GM19025 (cell line): ENCODE data around the gene ABCA3.
A peak's percentile ranks its signal among the peaks of the same experiment; 100 is the strongest.

ENCODE experiments used
- ATAC-seq: cut with Tn5 transposase; IDR thresholded peaks from one replicate; pipeline ENCODE4 v1.9.1; 2021; ENCODE audit warnings: mild to moderate bottlenecking, low read depth, moderate library complexity; ENCODE audit not compliant: unreplicated experiment

The ABCA3 gene

DNA sequence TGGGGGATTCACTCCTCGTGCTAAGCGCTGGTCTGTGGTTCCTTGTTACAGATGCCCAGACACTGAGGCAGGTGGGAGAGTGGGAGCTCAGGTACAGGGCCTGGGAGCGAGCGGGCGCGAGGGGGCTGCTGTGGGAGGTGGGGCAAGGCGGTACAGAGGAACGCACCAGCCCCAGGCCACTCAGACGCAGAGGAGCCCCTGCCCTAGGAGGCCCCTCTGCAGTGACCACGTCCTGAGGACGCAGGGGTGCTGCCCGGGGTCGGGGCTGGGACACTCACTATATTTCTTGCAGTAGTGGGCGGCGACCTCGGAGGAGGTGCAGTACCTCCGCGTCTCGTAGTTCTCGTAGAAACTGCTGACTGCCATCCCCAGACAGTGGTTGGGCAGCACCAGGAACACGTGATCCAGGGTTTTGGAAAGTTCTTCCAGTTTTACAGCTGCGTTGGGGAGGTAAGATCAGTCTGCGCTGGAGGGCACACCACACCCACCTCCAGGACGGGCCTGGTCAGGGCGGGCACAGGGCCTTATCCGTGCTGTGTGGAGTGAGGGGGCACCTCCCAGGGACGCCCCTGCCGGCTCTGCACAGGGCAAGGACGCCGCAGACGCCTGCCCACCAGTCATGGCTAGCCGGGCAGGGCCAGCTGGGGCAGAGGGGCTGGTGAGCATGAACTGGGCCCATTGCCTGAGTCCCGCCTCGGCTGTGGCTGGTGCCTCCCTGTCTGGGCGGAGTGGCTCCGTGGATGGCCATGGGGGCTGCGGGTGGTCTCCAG, 56.3 kb downstream of the ABCA3 start:
- no peak for ATAC-seq

DNA sequence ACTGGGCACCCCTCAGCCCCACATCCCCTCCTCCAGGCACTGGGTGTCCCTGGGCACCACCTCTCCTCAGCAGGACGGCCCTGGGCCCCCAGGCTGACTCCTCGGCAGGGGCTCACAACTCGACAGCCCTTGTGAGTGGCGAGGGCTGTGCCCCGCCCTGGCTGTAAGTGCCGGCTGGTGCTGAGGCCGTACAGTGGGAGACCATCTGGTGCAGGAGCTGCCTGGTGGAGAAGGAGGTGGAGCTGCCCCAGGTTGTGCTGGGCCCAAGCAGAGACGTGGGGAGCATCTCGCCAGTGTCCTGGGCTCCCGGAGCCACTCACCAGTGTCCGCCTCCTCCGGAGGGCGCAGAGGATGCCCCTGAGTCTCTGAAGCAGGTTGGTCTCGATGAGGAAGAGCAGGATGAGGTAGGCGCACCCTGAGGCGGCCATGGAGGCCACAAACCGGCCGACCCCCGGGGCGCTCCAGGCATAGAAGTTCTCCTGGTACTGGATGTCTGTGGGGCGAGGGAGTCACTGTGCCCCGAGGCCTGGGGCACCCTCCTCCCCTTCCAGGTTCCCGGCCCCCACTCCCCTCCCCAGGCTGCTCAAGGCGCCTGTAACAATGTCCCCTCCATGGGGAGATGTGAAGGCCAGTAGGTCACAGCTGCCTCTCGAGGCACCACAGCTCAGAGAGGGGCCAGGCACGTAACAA, 57.5 kb downstream of the ABCA3 start:
- no peak for ATAC-seq

DNA sequence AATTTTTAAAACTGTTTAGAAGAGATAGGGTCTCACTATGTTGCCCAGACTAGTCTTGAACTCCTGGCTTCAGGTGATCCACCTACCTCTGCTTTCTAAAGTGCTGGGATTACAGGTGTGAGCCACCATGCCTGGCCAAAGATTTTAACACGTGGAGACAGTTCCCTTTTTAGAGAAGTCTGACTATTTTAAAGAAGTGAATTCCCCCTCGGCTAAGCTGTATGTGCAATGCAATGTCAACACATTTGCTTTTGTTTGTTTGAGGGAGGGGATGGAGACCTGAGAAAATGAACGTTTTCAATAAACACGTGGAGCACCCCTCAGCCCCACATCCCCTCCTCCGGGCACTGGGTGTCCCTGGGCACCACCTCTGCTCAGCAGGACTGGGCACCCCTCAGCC, 58.3 kb downstream of the ABCA3 start:
- no peak for ATAC-seq

DNA sequence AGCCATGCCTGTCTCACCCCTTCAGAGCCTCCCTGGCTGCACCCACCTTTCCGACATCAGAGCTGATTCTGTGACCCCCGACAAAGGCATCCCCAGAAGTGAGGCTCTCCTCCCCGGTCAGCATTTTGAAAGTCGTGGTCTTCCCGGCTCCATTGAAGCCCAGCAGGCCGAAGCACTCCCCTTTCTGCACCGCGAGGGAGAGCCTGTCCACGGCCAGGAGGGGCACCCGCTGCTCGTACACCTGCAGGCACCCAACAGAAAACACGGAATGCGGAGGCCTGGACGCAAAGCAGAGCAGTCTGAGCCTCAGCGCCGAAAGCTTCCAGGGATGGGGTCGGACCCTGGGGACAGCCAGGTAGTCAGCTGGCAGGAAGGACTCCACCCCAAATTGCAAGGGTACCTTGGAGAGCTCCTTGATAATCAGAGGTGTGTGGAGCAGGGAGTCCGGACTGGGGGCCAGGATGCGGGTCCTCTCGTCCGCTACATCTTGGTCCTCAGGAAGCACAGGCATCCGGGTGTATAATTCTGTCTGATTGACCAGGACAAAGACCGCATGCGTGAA, 59.5 kb downstream of the ABCA3 start:
- no peak for ATAC-seq

DNA sequence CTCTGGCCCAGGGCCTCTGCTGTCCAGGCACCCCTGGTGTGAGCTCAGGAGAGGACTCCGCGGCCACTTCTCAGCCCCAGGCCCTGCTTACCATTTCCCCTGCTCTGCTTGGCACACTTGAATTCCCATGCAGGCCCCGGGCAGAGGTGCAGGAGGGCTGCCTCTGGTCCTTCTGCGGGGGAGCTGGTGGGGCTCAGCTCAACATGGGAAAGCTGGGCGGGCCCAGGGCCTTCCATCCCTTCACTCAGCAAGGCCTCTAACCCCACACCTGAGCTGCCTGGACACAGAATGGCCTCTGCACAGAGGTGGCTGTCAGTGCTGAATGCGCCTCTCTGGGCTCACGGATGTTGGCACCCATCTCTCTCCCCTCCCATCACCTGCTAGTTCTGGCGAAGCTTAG, 60.1 kb downstream of the ABCA3 start:
- ATAC-seq: no peak

DNA sequence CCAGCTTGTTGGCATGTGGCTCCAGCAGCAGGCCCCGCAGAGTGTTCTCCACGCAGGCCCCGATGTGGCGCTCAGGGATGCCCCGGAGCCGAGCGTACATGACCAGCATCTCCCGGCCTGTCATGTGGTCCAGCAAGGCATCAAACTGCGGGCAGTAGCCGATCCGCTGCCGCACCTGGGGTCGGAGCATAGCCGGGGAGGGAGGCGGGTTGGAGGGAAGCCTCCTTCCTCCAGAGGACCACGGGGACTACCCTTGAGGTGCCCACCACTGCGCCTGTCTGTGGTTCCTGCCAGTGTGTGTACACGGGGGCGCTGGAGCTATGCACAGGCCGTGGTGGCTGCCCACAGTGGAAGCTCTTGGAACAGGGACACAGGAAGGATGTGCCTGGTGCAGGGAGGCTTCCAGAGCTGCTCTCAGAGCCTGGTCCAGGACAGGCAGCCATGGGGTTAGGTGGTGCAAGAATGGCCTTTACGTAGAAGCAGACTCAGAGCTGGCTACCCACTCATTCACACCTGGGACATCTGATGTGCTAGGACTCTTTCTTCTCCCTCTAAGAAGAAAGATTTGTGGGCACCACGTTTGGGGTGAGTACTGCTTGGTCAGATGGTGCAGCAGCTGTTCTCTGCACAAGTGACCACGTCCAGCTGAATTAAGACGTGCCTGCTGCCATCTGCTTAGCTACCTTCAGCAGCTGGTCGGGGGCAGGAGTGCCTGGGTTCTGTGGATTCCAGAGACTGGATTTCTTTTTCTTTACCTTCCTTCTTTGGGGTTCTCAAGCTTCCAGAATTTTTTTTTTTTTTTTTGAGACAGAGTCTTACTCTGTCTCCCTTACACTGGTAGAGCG, 61.4 kb downstream of the ABCA3 start:
- no peak for ATAC-seq

DNA sequence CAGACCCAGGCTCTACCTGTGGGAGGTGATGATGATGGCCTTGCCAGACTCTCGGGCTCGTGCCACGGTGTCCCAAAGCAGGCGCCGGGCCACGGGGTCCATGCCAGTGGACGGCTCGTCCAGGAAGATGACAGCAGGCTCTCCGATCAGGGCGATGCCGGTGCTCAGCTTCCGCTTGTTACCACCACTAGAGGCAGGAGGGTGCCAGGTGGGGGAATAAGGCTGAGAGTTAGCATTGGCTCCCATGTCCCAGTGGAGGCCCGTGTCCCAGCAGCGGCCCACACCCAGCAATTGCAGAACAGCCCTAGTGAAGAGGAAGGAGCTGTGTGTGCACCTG, 62.3 kb downstream of the ABCA3 start:
- ATAC-seq: no peak

DNA sequence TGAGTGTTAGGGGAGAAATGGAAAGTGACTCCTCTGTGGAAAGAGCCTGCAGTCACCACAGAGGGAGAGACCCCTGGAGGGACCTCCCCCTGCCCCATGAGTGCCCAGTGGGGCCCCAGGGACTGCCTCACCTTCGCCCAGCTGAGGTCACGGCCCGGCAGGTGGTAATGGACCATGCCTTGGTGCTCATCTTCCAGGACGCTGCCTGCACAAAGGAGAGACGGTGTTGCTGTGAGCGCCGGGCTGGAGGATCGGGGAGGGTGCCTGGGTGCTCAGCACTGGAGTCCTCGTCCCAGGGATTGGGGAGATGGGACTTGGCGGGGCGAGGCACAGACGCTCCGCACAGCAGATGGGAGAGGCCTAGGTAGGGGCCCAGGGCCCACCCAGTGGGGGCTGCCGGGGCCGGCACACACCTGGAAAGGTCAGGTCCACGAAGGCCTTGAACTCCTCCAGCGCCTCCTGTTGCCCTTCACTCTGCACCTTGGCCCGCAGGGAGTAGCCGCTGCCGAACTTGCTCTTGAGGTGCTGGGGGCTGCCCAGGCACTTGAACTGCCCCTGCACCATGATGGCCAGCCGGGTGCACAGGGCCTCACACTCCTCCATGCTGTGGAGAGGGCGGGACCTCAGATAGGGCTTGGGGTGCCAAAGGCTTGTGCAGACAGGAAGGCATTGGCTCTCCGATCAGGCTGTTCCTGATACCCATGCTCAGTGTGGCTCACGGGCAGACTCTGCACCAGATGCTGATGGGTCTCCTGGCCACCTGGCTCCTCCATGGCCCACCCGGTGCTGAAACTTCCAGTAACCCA, 62.9 kb downstream of the ABCA3 start:
- no peak for ATAC-seq

DNA sequence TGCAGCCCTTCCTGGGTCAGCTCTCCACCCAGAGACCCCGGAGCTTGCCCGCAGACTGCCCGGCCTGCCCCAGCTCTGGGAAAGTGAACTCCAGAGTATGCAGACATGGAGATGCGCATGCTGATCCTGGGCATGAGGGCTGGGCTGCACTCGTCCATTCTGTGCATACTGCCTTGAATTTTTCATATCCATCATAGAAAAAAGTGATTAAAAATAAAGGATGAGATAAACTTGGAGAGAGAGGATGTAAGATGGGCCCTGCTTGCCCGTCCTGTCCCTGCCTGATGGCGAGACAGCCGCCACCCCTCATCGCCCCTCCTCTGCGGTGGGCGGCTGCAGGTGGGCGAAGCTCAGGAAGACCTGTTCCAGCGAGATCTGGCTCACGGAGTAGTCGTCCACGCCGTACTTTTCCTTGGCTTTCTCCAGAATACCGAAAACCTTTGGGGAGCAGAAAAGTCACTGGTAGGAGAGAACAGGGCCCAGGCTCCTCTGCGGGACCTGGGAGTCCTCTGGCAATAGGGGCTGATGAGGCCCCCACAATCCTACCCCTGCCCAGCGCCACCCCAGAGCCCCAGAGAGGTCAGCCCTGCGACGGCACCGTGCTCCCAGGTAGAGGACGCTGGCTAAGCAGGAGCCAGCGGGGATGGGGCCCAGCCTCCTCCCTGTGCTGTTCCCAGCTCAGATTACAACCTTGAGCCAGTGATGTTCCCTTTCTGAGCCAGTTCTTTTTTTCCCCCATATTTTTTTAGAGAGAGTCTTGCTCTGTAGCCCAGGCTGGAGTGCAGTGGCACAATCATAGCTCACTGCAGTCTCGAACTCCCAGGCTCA, 63.9 kb downstream of the ABCA3 start:
- ATAC-seq: no peak

DNA sequence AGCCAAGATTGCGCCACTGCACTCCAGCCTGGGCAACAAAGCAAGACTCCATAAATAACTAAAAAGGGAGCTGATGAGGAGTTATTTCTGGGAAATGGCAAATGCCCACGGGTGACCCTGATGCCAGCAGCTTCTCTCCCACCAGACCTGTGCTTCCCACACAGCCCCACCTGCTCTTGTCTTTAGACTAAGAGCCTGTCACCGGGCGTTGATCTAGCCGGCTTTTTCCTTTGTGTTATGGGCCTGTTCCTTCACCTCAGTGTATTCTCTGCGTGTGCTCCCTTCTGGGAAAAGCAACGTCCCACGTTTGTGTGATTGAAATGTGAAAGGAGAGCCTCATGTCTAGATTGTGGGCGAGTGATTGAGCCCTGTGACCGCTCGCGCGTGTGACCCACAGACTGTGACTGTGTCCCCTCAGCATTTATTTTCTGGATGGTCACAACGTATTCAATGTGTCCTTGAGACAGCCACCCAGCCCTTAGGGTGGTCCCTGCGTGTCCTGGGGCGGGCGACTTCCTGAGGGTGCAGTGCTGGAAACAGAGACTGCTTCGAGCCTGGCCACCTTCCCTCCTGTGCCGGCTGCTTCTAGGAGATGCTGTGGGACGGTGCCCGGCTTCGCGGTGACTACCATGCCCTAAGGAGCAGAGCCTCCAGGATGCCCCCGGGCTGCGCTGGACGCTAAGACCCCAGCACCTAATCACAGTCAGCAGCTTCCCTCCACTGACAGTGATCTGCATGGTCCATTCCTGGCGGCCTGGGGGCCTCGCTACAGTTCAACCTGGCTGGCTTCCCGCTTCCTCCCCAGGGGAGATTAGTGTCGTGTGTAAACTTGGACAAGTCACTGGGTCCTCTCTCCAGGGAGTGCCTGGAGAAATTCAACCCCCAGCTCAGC, 64.8 kb downstream of the ABCA3 start:
- no peak for ATAC-seq

DNA sequence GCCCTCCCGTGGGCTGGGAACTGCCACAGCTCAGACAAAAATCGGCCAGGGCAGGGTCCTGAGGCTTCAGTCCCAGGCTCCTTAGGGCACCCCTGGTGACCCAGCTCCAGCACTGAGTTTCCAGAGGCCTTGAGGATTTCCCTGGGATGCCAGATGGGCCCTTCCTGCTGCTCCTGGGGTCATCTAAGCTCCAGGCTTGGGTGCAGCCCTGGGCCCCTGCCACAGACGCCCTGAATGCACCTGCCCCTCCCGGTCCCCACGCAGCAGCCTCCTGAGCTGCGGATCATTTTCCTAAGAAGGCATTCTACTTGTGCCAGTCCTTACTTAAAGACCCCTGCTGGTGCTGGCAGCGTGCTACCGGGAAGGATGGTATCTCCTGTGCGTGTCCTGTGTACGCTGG, 66.6 kb downstream of the ABCA3 start:
- ATAC-seq: no peak

DNA sequence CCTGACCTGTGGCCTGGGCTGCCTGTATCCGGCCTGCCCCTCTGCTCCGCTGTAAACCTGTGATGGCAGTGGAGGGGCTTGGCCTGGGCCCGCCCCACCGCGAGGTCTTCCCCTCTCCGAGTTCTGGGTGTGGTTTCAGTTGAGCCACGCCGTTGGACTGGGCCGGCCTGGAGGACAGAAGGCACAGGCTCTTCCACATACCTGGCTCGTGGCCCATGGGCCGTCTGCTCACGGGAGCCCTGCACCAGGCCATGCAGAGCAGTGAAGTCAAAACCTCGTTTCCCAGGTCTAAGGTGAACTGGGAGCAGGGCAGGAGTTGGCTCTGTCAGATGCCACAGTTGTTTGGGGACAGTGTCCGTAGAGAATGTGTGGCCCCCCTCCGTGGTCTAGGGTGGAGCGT, 67.0 kb downstream of the ABCA3 start:
- no peak for ATAC-seq

DNA sequence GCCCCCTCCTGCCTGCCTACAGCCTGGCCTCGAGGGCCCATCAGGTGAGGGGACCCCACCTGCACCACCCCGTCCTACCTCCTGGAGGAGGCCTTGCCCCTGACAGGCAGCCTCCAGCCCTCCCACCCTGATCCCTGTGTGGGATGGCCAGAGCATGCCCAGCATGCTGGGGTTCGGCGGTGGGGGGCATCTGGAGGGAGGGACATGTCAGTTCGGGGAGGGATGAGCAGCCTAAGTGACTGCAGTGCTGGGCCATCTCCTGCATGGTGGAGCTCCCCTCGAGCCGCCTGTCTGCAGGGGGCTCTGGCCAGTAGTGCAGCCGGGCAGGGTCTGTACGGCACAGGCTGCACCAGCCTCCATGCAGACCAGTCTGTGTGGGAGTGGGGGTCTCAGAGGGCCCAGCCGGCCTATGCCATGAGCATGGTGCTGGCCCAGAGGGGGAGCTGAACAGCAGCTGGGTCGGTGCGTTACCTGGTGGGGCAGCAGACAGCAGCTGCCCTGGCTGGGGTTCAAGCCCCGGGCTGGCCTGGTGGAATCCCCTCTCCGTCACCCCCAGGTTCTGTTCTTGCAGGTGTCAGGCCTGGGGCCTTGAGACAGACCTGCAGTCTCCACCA, 68.6 kb downstream of the ABCA3 start:
- no peak for ATAC-seq

DNA sequence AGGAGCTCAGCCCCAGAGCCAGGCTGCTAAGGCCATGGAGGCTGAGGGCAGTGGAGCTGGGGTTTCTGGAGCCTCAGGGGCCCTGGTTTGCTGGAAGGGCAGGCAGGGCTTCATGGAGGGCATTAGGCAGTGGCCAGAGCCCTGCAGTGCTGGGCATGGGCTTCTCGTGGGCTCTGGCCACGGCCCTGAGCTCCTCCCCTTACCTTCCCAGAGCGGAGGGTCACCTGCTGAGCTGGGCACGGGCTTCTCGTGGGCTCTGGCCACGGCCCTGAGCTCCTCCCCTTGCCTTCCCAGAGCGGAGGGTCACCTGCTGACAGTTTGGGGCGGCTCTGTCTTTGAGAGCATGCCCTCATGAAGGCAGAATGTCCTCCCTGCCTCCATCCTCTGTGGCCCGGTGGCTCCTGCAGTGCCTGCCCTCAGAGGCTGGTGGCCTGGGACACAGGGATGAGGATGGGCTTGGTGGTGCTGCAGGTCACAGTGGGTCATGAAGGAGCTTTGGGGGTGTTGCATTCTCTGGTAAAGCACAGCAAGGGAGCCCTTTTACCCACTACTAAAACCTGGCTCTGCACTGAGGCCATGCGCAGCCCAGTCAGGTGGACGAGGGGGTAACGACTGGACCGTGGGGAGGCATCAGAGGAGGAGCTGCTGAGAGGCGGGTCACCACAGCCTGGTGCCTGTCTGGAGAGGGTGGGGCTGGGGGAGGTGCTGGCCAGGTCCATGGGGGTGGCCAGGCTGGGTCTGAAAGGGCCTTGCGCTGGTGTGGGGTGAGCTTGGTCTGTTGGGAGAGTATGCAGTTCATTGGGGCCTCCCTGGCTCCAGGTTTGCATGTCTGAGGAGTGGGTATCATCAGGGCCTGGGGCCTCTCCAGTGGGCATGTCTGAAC, 69.7 kb downstream of the ABCA3 start:
- ATAC-seq: no peak

DNA sequence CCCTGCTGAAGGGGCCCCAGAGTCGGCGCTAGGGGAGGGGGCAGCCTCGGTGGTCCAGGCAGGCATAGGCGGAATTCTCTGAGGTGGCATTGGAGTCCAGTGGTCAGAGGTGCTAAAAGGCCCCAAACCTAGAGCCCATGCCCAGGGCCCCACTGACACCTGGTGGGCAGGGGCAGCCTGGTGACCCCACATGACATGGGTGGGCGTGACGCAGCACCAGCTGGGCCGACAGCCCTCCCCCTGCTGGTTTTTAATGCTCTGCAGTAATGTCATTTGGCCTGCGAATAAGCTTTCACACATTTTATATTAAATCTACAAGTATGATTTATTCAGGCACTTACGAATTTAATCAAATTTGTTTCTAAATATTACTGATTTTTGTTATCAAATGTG, 70.5 kb downstream of the ABCA3 start:
- no peak for ATAC-seq

DNA sequence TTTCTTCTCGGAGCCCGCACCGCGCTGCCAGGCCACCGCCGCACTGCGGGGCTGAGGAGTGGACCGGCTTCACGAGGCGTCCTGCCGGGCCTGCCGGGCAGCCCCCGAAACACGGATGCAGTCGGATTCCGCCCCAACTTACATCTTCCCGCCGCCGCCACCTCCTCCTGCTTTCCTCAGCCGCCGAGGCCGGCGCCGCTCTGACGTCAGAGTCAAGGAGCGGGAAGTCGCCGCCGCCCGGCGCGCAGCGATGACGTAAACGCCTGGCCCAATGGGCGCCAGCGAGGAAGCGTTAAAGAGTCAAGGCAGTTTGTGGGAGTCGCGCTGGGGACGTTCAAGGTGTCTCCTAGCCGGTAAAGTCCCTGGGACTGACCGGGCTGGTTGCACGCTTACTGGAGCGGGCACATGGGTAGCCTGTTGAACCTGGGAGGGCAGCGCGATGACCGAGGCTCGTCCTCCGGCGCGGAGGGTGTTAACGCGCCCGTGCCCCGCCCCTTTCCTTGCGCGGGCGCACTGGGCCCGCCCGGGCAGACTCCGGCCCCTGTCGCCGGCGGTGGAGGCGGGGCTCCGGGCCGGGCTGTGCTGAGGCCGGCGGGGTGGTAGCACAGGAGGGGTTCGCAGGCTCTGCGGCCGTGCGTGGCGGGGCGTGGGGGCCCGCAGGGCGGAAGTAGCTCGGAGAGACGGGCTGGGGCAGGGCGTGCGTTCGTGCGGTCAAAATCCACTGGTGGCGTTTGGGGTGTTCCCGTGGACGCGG, 72.4 kb downstream of the ABCA3 start, which contains the start of gene RNPS1:
TSS of gene RNPS1 (minus strand) at position 214 of the 754 bp plus-strand sequence. CDS start 3,483 bp downstream, outside the sequence.
- ATAC-seq: peak; percentile 66
